GM12873 (cell line): ENCODE results near the gene JAKMIP3.

ENCODE experiments used
- TF ChIP-seq, protein P1 (sequence below): IDR thresholded peaks from 2 replicates; pipeline ENCODE4 v1.5.1; 2012; ENCODE audit warnings: low read depth, mild to moderate bottlenecking, moderate library complexity, low read length, control low read depth; ENCODE audit not compliant: insufficient read depth; ENCODE audit errors: missing control alignments

Gene JAKMIP3

DNA sequence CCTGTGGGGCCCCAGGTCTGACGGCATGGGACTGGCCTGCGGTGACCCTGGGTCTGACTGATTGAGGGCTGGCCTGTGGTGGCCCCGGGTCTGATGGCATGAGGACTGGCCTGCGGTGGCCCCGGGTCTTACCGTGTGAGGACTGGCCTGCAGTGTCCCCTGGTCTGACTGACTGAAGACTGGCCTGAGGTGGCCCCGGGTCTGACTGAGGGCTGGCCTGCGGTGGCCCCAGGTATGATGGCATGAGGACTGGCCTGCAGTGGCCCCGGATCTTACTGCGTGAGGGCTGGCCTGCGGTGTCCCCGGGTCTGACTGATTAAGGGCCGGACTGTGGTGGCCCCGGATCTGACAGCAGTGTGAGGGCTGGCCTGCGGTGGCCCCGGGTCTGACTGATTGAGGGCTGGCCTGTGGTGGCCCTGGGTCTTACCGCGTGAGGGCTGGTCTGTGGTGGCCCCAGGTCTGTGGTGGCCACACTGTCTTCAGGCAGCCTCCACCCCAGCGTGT is 10.9 kb downstream of the JAKMIP3 start:
- TF ChIP-seq, protein P1, sequence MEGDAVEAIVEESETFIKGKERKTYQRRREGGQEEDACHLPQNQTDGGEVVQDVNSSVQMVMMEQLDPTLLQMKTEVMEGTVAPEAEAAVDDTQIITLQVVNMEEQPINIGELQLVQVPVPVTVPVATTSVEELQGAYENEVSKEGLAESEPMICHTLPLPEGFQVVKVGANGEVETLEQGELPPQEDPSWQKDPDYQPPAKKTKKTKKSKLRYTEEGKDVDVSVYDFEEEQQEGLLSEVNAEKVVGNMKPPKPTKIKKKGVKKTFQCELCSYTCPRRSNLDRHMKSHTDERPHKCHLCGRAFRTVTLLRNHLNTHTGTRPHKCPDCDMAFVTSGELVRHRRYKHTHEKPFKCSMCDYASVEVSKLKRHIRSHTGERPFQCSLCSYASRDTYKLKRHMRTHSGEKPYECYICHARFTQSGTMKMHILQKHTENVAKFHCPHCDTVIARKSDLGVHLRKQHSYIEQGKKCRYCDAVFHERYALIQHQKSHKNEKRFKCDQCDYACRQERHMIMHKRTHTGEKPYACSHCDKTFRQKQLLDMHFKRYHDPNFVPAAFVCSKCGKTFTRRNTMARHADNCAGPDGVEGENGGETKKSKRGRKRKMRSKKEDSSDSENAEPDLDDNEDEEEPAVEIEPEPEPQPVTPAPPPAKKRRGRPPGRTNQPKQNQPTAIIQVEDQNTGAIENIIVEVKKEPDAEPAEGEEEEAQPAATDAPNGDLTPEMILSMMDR, result no peak

DNA sequence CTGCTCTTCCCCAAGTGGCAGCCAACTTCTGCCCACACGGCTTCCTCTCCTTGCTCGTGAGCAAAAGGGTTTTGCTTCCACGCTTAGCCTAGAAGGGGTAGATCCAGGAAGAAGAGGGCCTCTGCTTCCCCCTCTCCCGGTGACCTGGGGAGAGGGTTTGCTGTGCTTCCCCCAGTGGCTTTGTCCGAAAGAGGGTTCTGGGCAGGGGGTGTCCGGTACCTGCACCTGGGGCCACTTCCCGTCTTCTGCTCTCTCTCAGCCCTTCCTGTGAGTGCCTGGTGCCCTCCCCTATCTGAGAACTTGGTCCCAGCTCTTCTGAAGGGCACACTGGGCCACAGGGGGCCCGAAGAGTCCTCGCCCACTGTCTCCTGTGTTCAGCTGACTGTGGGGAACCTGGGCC is 11.3 kb downstream of the JAKMIP3 start:
- TF ChIP-seq, protein P1, result no peak

DNA sequence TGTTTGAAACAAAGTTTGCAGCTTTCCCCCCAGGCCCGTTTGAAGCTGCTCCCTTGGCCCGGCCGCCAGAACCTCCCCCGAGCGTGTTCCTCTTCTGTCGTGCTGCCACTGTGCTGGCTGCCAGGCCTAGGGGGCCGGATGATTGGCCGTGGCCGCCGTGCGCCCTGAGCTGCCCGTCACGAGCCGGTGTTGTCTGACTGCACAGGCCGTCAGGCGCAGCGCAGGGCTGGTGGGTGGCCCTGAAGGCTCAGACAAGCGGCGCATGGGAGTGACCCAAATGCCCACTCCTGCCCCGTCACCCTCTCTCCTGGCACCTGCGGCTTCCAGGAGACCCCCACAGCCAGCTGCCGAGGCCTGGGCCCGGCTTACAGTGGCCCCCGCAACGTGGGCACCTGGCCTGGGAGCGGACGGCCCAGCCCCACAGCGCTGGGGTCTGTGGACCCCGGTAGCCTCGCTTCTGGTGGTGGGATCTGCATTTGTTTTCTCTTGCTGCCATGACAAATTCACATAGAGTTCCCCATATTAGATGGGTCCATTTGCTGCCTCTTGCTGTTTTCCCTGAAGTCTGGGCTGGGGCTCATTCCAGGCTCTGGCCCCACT is 13.1 kb downstream of the JAKMIP3 start:
- TF ChIP-seq, protein P1, result no peak

DNA sequence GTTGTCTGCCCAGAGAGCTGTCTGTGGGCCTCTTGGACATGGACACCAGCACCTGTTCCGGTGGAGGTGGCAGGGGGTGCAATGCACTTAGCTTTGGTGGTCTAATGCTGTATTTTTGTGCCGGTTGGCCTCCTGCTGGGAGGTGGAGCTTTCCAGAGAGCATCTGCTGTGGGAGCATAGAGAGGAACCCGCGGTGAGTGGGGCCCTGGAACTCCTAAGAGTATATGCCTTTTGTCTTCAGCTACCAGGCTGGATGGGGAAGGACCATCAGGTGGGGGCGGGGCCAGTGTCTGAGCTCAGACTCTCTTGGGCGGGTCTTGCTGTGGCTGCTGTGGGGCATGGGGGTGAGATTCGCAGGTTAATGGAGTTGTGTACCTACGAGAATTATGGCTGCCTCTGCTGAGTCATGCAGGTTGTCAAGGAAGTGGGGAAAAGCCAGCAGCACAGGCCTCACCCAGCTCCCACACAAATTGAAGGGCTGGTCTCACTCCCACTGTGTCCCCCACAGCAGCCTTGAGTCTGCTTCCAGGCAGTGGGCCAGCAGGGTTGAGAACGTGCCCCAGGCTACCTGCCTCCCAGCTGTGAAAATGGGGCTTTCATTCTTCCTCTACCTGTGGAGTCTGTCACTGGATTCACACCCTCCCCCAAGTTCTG is 29.0 kb downstream of the JAKMIP3 start:
- TF ChIP-seq, protein P1, result no peak

DNA sequence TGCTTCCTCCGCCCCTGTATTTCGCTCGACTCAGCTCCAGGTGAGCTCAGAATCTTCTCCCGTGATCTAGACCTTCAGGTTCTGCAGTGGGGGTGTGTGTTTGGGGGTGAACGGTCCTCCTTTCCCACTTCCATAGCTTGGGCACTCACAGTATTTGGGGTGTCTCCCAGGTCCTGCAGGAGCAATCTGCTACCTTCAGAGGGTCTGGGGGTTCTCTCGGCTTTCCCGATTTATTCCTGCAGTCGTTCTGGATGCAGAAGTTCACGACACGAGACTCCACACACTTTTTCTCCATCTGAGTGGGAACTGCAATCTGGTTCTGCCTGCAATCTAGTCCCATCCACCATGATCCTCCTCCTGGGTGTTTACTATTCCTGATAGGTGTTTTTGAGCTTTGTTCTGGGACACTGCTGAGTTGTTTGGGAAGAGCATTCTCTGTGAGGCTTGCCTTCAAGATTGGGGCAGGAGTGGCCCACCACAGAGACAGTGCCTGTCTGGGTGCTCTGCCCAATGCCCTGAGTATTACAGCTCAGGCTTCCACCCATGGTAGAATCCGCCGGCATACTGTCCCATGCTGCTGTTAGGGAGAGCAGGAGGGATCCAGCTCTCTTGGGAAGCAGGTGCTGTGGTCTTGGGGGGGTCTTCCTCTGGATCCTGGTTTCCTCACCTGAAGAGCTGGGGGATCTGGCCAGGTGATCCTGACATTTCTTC is 29.8 kb downstream of the JAKMIP3 start:
- TF ChIP-seq, protein P1, result no peak

DNA sequence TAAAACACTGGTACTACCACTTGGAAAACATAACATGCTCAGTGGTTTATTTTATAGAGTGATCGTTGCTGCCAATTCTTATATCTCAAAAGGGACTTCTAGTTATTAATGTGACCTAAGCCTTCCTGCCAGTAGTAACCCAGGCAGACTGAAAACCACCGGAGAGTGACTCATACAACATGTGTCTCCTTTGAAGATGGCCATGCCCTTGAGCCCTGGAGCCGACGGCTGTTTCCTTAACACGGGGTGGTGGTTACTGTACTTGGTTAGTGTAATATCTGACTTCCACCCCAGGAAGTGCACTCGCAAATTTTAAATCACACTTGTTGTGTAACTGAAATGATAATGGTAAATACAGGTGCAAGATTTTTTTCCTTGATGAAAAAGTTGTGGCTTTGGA is 30.5 kb downstream of the JAKMIP3 start:
- TF ChIP-seq, protein P1, result no peak

DNA sequence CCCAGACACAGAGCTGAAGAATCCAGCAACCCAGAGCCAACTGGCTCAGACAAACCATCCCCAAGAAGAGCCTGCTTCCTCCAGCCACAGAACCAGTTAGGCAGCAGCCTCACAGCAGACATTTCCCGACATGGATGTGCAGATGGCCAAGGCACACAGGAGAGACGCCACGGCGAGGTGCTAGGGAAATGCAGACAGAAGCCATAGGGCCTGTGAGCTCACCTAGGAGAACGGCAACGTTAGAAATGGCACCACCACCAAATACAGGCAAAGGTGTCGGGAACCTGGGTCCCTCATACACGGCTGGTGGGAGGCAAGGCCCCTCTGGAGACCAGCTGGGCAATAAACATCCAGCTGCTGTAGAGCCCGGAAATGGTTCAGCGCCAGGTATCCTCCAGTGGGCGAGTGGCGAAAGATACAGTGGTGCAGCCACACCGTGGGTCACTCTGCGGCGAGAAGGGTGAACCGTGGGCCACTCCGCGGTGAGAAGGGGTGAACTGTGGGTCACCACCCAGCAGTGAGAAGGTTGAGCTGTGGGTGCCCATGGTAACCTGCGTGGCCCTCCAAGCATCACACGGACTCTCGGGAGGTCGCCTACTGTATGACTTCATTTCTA is 31.2 kb downstream of the JAKMIP3 start:
- TF ChIP-seq, protein P1, result no peak
